Lower leg skin (tissue), 4 donors: Measurements from ENCODE around the gene KRT81. TPM values are rescaled to one million over a fixed set of nuclear protein-coding genes. Genes with fewer than 3 reads are reported as not detected.
"Not testable (repeated sequence)": the region's sequence is repeated elsewhere in the genome, so short reads cannot be mapped to it uniquely, and the experiment has no call there.

Source experiments
- DNase-seq, 2 donors: peaks; one replicate each; pipeline ENCODE4 v3.0.0-alpha.2; 2019; ENCODE audit warnings: low spot score in 2 of 2
- H3K4me3 ChIP-seq: fragments of 200-600 bp; sonication (generic); 2 replicates; pipeline ENCODE4 v1.5.1; 2017; ENCODE audit warnings: mild to moderate bottlenecking, low read depth; ENCODE audit not compliant: poor library complexity, severe bottlenecking
- POLR2A ChIP-seq, 2 donors: fragments of 450-650 bp; IDR thresholded peaks; one replicate each; pipeline ENCODE4 v1.6.1; 2016 to 2017; ENCODE audit warnings: antibody characterized with exemption in 2 of 2, mild to moderate bottlenecking in 1 of 2, moderate library complexity in 1 of 2
- WGBS, 2 donors: methylation state at CpG; one replicate each; pipeline ENCODE4 v1.1.5; 2018; 5-methylcytosine and 5-hydroxymethylcytosine counted together
- intact Hi-C: fragments of 100-400 bp; cut with DNase I; formaldehyde crosslinking; loops from one replicate; pipeline ENCODE4 v1.15.0; 2023; ENCODE audit warnings: low total_unique reads
- total RNA-seq, 4 donors: library from RNA; depleted of rRNA; stranded (reverse); fragments of >200 nt; gene quantifications; one replicate each; pipeline ENCODE4 v1.1.0, GENCODE V29; 2016
- TF ChIP-seq, protein P1 (sequence below), 3 donors: fragments of 450-650 bp; IDR thresholded peaks; one replicate each; pipeline ENCODE4 v1.5.1; 2016; ENCODE audit warnings: antibody characterized with exemption in 3 of 3, mild to moderate bottlenecking in 3 of 3, moderate library complexity in 2 of 3

The KRT81 gene
- total RNA-seq, 4 donors from 2014 or later, result 0.37 to 204 (median 10.6) TPM; not detected in 1

DNA sequence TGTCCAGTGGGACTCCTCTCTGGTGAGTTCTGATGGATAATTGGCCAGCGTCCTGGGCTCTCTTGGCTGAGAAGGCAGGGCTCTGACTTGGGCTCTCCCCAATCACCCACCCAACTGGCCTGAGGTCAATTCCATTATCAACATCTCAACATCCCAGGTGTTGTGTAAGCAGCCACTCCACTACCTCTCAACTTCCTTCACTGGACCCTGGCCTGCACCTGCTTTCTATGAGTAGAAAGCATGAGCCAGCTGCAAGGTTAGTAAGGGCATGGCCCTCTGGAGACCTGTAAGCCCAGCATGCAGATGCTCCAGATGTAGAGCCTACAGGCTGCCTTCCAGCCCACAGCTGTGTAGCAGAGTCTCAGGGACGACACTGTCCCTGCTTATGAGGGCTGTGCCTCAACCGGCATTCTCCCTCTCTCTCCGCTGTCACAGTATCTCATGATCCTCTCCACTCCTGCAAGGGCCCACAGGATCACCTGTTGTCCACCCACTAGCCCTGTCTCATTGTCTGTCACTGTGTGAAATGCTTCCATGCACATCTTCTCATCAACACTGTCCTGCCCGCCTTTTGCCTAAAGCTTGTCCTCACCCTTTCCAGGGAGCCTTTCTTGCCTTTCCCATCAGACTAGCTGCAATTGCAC, 5.4 kb upstream of the KRT81 start:
- H3K4me3 ChIP-seq, result no peak overlapping the region
- intact Hi-C loops, result no loop called here
- WGBS, 2 donors, result 83 to 93% methylated on average over 5 of the region's 5 CpGs
- peak in 1 of 2 donors; percentile 64 for DNase-seq
- no peak for TF ChIP-seq POLR2A (IDR thresholded peaks at IDR 0.05)
- TF ChIP-seq, protein P1, sequence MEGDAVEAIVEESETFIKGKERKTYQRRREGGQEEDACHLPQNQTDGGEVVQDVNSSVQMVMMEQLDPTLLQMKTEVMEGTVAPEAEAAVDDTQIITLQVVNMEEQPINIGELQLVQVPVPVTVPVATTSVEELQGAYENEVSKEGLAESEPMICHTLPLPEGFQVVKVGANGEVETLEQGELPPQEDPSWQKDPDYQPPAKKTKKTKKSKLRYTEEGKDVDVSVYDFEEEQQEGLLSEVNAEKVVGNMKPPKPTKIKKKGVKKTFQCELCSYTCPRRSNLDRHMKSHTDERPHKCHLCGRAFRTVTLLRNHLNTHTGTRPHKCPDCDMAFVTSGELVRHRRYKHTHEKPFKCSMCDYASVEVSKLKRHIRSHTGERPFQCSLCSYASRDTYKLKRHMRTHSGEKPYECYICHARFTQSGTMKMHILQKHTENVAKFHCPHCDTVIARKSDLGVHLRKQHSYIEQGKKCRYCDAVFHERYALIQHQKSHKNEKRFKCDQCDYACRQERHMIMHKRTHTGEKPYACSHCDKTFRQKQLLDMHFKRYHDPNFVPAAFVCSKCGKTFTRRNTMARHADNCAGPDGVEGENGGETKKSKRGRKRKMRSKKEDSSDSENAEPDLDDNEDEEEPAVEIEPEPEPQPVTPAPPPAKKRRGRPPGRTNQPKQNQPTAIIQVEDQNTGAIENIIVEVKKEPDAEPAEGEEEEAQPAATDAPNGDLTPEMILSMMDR (IDR thresholded peaks at IDR 0.05), result no peak

DNA sequence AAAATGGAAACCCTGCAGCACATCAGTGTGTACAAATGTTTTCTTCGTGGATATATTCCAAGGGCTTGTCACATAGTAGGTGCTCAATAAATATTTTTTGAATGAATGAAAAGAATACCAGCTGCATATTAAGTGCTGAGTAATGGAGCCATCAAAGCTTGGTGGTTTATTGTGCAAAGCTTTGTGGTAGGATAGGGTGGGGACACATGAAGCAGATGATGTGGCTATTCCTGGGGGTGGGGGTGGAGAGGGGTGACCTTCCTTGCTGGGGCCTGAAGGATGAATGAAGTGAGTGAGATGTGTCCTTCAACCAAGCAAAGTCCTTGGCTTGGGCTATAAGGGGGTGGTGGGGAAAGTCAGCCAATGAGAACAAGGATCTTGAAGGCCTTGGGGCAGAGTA, 4.3 kb upstream of the KRT81 start:
- 69 to 87% methylated on average over 1 of the region's 1 CpG for WGBS, 2 donors
- TF ChIP-seq, protein P1 (IDR thresholded peaks at IDR 0.05), result no peak
- TF ChIP-seq POLR2A (IDR thresholded peaks at IDR 0.05), result no peak
- intact Hi-C loops, result no loop called here
- DNase-seq, result peak in 1 of 2 donors; percentile 9
- no peak overlapping the region for H3K4me3 ChIP-seq

DNA sequence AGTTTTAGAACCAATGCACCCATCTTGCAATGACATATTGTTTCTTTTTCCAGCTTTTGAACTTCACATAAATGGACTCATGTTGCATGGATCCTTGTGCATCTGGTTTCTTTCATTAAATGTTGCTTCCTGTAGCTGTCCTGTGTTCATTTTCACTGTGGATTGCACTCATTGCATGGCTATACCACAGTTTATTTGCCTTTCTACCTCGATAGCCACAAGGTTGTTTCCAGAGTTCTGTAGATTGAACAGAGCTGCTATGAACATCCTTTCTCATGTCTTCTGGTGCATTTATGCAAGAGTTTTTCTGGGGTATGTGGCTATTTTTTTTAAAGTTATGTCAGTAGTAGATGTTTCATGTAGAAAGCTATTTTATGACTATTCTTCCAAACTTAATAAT, 3.5 kb upstream of the KRT81 start:
- no peak for TF ChIP-seq POLR2A (IDR thresholded peaks at IDR 0.05)
- TF ChIP-seq, protein P1 (IDR thresholded peaks at IDR 0.05), result no peak
- DNase-seq, result no peak
- intact Hi-C loops, result no loop called here
- WGBS, 2 donors, result 32 to 48% methylated on average over 1 of the region's 1 CpG
- no peak overlapping the region for H3K4me3 ChIP-seq

DNA sequence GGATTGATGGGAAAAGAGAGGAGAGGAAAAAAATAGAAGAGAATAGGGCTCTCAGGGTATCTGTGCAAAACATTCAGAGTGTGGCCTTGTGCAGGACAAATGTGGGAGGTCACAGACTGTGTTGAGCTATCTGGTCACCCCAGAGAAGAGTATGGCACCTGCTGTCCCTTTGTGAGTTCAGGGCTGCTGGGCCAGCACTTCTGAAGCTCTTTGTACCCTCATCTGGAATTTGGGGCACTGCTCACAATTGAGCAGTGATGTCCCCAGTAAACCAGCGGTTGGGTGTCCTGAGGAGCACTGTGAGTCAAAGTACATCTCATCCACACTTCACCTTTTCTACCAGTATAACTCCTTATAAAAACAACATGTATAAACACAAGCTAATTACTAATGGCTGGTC, 2.6 kb upstream of the KRT81 start:
- peak in 1 of 2 donors; percentile 10 for DNase-seq
- TF ChIP-seq POLR2A (IDR thresholded peaks at IDR 0.05), result no peak
- TF ChIP-seq, protein P1 (IDR thresholded peaks at IDR 0.05), result no peak
- 88 to 89% methylated on average over 1 of the region's 1 CpG for WGBS, 2 donors
- intact Hi-C loops, result no loop called here
- no peak overlapping the region for H3K4me3 ChIP-seq

DNA sequence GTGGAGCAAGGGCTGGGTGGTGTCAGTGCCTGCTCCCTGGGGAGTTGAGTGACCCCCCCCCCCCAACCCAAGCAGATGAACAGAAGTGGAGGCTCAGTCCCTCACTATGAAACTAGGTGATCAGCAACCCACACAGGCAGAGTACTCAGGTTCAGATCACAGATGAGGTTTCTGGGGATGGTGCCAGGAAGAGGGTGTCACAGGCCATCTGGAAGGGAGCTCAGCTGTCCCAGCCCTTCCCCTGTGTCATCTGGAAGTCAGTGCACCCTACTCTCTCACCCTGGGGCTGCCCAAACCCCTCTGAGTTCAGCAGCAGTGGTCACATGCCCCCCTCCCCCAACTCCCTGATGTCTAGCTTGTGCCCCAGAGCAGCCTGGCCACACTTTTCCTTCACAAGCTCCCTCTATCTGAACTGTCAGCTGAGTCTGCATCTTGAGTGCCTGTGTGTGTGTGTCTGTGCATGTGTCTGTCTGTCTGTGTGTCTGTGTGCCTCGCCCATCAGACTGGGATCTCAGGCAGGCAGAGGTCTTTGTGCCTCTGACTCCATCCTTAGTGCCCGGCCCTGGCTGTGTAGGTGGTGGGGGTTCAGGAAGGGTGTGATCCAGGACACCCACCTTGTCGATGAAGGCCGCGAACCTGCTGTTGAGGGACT, 725 bp downstream of the KRT81 start:
- DNase-seq, intact Hi-C loops, H3K4me3 ChIP-seq: not testable (repeated sequence)
- WGBS, 2 donors, result no CpG with 5 or more reads among the region's 5 CpGs

DNA sequence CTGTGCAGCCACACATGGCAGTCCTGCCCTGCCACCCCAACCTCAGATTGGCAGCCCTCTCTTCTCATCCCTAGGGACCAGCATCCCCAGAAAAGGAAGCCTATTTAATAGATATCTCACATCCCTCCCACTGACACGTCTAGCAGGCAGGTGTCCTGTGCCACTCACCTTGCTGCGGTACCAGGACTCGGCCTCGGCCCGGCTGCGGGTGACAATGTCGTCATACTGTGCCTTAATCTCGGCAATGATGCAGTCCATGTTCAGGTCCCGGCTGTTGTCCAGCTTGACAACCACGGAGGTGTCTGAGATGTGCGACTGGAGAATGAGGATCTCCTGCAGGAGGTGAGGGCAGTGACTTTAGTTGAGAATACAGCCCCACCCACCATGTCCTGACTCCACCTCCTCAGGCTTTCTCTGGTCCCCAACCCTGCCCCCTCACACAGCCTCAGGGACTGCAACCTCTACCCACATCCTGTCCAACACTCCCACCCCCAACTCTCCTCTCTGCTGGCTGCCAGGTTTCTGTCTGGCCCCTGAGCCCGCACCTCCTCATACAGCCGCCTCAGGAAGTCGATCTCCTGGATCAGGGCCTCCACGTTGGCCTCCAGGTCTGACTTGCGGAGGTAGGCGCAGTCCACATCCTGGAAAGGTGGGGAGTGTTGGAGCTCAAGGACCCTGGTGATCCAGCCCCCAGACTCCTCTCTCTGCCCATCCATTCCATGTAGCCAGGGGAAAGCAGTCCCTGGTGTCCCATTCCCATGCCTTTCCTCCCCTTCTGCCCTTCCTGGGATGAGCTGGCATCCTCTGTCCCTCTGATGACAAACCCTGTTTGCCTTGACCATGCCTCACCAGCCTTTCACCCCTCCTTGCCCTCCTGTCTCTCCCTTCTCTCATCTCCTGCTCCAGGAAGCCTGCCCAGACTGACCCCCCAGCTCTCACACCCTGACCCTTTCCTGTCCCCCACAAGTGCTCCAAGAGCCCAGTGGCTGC, 3.2 kb downstream of the KRT81 start:
- DNase-seq, result peak in 1 of 2 donors; percentile 68
- intact Hi-C loops, H3K4me3 ChIP-seq: not testable (repeated sequence)
- WGBS, 2 donors, result 84 to 85% methylated on average over 14 to 16 of the region's 17 CpGs

DNA sequence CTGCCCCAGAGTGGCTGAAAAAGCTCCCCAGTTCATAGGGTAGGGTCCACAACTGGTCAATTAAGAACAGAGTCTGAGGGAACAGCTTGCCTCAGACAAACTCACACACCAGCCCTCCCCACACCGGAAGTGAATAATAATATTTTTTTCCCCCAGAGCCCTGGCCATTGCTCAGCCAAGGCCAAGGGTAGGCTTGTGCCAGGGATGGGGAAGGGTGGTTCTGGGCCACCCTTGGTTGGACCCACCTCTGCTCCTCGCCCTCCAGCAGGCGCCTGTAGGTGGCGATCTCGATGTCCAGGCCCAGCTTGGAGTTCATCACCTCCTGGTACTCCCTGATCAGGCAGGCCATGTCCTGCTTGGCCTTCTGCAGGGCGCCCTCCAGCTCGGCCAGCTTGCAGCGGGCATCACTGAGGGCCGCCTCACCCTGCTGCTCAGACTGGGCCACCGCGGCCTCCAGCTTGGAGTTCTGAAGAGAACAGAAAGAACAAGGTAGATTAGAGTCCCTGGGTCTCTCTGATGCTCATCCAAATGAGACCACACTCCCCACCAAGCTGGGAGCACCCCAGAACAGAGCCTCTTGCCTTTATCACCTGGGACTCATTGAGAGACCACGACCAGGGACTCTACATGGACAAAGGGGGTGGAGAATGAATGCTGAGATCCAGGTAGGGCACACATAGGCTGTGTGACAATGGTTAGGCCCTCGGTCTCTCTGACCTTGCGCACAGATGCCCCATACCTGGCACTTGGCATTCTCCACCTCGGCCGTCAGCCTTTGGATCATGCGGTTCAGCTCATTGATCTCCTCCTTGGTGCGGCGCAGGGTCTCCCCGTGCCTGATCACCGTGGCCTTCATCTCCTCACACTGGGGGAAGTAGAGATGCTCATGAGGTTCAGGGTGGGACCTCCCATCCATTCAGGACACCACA, 4.2 kb downstream of the KRT81 start:
- intact Hi-C loops, H3K4me3 ChIP-seq: not testable (repeated sequence)
- 84 to 89% methylated on average over 18 to 20 of the region's 21 CpGs for WGBS, 2 donors
- peak in 1 of 2 donors; percentile 42 for DNase-seq
